Type B pancreatic cell (in vitro differentiated cells): Measurements from ENCODE around the gene FARSB. TPM values are rescaled to one million over a fixed set of nuclear protein-coding genes. Genes with fewer than 3 reads are reported as not detected.
A peak's percentile ranks its signal among the peaks of the same experiment; 100 is the strongest.

ENCODE experiments used
- DNase-seq: peaks from one replicate; pipeline ENCODE4 v3.0.0; 2021; ENCODE audit warnings: mixed read lengths; ENCODE audit not compliant: unreplicated experiment; ENCODE audit errors: extremely low spot score
- H3K27ac Mint-ChIP-seq: 2 replicates; pipeline ENCODE4 v1.8.0; 2021; ENCODE audit warnings: mild to moderate bottlenecking, mixed read lengths
- H3K27me3 Mint-ChIP-seq: 2 replicates; pipeline ENCODE4 v1.8.0; 2021; ENCODE audit warnings: mixed read lengths
- H3K36me3 Mint-ChIP-seq: 2 replicates; pipeline ENCODE4 v1.8.0; 2021; ENCODE audit warnings: mixed read lengths
- H3K4me1 Mint-ChIP-seq: one replicate; pipeline ENCODE4 v1.8.0; 2021; ENCODE audit warnings: mixed read lengths; ENCODE audit not compliant: unreplicated experiment
- H3K4me3 Mint-ChIP-seq: 2 replicates; pipeline ENCODE4 v1.8.0; 2021; ENCODE audit warnings: mild to moderate bottlenecking, mixed read lengths
- H3K9me3 Mint-ChIP-seq: 2 replicates; pipeline ENCODE4 v1.8.0; 2021; ENCODE audit warnings: mixed read lengths
- total RNA-seq: library from RNA; stranded (reverse); gene quantifications from 2 replicates; pipeline ENCODE4 v1.2.1, GENCODE V29; 2021; ENCODE audit warnings: low replicate concordance
- TF ChIP-seq, protein P1 (sequence below): fragments of 200-600 bp; sonication (generic); conservative IDR thresholded peaks from 2 replicates; pipeline ENCODE4 v1.5.0; 2021; ENCODE audit warnings: antibody characterized with exemption, mild to moderate bottlenecking

FARSB gene
- total RNA-seq, 1 donor from 2014 or later = 24.0 TPM

GRCh38 chr2:222563106-222563718 lies 92.7 kb downstream of the FARSB start:
- peaks cover 7% of the 10 kb centered on the region for H3K4me1 Mint-ChIP-seq
- no peaks in the 10 kb centered on the region for H3K9me3 Mint-ChIP-seq
- H3K27me3 Mint-ChIP-seq = peaks cover 2% of the 10 kb centered on the region
- no peak overlapping the region for H3K4me3 Mint-ChIP-seq
- no peak overlapping the region for H3K27ac Mint-ChIP-seq
- TF ChIP-seq, protein P1, sequence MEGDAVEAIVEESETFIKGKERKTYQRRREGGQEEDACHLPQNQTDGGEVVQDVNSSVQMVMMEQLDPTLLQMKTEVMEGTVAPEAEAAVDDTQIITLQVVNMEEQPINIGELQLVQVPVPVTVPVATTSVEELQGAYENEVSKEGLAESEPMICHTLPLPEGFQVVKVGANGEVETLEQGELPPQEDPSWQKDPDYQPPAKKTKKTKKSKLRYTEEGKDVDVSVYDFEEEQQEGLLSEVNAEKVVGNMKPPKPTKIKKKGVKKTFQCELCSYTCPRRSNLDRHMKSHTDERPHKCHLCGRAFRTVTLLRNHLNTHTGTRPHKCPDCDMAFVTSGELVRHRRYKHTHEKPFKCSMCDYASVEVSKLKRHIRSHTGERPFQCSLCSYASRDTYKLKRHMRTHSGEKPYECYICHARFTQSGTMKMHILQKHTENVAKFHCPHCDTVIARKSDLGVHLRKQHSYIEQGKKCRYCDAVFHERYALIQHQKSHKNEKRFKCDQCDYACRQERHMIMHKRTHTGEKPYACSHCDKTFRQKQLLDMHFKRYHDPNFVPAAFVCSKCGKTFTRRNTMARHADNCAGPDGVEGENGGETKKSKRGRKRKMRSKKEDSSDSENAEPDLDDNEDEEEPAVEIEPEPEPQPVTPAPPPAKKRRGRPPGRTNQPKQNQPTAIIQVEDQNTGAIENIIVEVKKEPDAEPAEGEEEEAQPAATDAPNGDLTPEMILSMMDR = no peak
- no peak for DNase-seq
- H3K36me3 Mint-ChIP-seq = peaks cover 14% of the 10 kb centered on the region

DNA sequence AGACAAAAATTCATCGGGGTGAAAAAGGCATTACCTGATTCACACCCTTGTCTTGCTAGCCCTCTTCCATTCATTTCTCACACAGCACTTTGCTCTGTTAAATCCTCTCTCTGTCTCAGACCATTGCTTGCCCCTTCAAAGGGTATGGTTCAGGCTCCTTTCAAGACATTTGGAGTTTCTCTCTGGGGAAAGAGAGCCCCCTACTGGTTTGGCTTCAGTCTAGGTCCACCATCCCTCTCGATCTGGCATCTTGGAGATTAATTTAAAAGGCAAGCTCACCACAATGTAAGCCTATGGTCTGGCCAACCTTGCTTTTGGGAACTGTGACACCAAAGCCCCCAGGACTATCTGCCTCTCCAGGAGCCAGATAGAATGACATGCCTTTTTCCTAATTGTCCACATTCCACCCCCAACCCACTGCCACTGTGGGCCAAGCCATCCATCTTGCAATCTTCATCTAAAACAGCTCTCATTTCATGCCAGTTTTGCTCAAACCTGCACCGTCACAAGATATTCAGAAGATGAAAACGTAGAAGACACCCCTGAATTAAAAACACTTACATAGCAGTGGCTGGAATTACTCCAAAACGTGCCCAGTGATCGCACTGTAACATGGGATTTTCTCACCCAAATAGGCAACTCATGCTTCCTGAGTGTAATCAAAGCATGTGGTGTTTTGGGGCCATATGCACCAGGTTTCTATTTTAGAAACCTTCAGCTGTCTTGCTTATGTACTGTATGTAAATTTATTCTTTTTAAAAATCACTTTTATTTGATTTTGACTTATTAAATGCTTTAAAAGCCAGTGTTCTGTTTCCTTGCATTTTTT lies 93.9 kb downstream of the FARSB start:
- TF ChIP-seq, protein P1 = peak; percentile 83
- Mint-ChIP-seq H3K4me3 (no peak overlapping the region), H3K27me3 (peaks cover 6% of the 10 kb centered on the region), H3K36me3 (peaks cover 13% of the 10 kb centered on the region), H3K9me3 (no peaks in the 10 kb centered on the region), H3K4me1 (peaks cover 7% of the 10 kb centered on the region), H3K27ac (no peak overlapping the region)
- DNase-seq = no peak

- H3K4me3 Mint-ChIP-seq = no peak overlapping the region
- DNase-seq = no peak
- TF ChIP-seq, protein P1 = no peak
- H3K9me3 Mint-ChIP-seq = no peaks in the 10 kb centered on the region
- H3K27ac Mint-ChIP-seq = no peak overlapping the region
- peaks cover 7% of the 10 kb centered on the region for H3K27me3 Mint-ChIP-seq
- peaks cover 8% of the 10 kb centered on the region for H3K36me3 Mint-ChIP-seq
- H3K4me1 Mint-ChIP-seq = peaks cover 7% of the 10 kb centered on the region
These were observed 94.7 kb downstream of the FARSB start for GRCh38 chr2:222561151-222561550.

DNA sequence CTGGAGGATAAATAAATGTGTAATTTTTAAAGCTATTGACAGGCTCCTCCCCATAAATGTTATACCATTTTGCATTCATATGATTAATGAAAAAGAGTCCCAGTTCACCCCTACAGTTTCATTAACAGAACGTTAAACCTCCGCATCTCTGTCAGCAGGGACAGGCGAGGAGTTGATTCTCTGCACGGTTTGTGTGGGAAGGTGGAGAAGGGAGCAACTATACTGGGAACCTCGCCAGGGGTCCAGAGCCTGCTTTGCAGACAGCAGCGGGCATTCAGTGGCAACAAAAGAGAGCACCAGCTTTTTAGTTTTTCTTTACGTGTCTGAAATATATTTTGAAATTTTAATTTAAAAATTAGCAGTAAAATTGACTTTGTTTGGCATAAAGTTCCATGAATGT lies 101.4 kb downstream of the FARSB start:
- no peak overlapping the region for H3K27ac Mint-ChIP-seq
- peaks cover 24% of the 10 kb centered on the region for H3K27me3 Mint-ChIP-seq
- DNase-seq = no peak
- TF ChIP-seq, protein P1 = no peak
- H3K9me3 Mint-ChIP-seq = no peaks in the 10 kb centered on the region
- no peak overlapping the region for H3K4me3 Mint-ChIP-seq
- H3K4me1 Mint-ChIP-seq = no peaks in the 10 kb centered on the region
- peaks cover 3% of the 10 kb centered on the region for H3K36me3 Mint-ChIP-seq

DNA sequence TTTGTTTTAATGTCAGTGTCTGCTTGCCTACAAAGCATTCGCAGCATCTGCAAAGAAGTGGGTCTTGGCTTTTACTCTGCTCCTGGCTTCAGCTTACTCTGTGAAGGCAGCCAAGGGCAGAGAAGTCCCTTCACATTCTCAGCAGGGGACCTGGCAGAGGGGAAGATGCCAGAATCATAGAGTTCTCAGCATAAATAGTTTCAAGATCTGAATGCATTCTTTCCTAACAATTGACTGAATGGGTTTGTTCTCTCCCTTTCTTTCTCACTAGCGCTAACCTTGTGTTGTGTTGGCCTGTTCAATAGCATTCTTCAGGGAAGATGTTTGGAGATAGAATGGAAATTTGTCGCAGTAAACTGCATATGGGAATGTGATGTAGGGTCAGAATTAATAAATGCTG lies 106.9 kb downstream of the FARSB start:
- no peak overlapping the region for H3K27ac Mint-ChIP-seq
- TF ChIP-seq, protein P1 = no peak
- peaks cover 20% of the 10 kb centered on the region for H3K27me3 Mint-ChIP-seq
- DNase-seq = no peak
- no peaks in the 10 kb centered on the region for H3K36me3 Mint-ChIP-seq
- peaks cover 14% of the 10 kb centered on the region for H3K4me1 Mint-ChIP-seq
- H3K4me3 Mint-ChIP-seq = no peak overlapping the region
- no peaks in the 10 kb centered on the region for H3K9me3 Mint-ChIP-seq
